Measurements from ENCODE around the gene IL32. TPM values are rescaled to one million over a fixed set of nuclear protein-coding genes. Genes with fewer than 3 reads are reported as not detected.

IL32 gene
- total and polyA plus RNA-seq, 2 donors (not counting 1 experiment from before 2014, with no cell fraction given) = 2.0 to 2.3 TPM

GRCh38 chr16:3060339-3061127, 4.9 kb upstream of the IL32 start:
- no peaks in the 10 kb centered on the region for H3K79me2 ChIP-seq (ENCODE audit: control insufficient read depth, insufficient read depth, low read length)
- no peaks in the 10 kb centered on the region for H3K9me3 Mint-ChIP-seq (ENCODE audit: insufficient read depth)
- peak overlapping the region; percentile 87 for H3K4me3 Mint-ChIP-seq
- TF ChIP-seq CTCF (IDR thresholded peaks at IDR 0.05) = no peak
- no peak for TF ChIP-seq EZH2 (IDR thresholded peaks at IDR 0.05; ENCODE audit: borderline replicate concordance, insufficient read depth, low read depth, low read length, poor library complexity, severe bottlenecking)
- peaks cover 0 to 6% (median 0%) of the 10 kb centered on the region in 4 experiments for H3K27me3 ChIP-seq (replicated peaks in 1 of 4; ENCODE audit: control extremely low read depth in 1 of 4, control insufficient read depth in 3 of 4, insufficient read depth in 4 of 4, low read length in 3 of 4)
- WGBS (ENCODE audit: insufficient coverage) = 100% methylated on average over 4 of the region's 14 CpGs
- H3K9ac ChIP-seq (ENCODE audit: low read length) = no peak overlapping the region
- no peaks in the 10 kb centered on the region for H3K9me3 ChIP-seq (ENCODE audit: control extremely low read depth in 1 of 3, control insufficient read depth in 2 of 3, insufficient read depth in 1 of 3, low read length in 2 of 3)
- peak overlapping the region; percentile 65 for H3K27ac Mint-ChIP-seq
- no peaks in the 10 kb centered on the region for H3K27me3 Mint-ChIP-seq
- no peak overlapping the region for H3K4me2 ChIP-seq (replicated peaks; ENCODE audit: low read depth, low read length, poor library complexity, severe bottlenecking)
- peak overlapping the region; percentile 98 for H2AFZ ChIP-seq (ENCODE audit: insufficient read depth, low read depth, low read length, poor library complexity, severe bottlenecking)
- CTCF ChIA-PET = interaction anchor here (0.9 to 6.5 kb wide), 13 partner anchors 16 to 397 kb away, joined by 3 to 140 read pairs (median 8); partner anchors contain the start of genes HCFC1R1, THOC6, ZNF213 and ZSCAN10
- H3K4me3 ChIP-seq (ENCODE audit: control extremely low read depth in 1 of 5, extremely low read depth in 1 of 5, insufficient read depth in 1 of 5, low read depth in 2 of 5, low read length in 4 of 5) = no peak overlapping the region
- no peak overlapping the region for H3K27ac ChIP-seq (ENCODE audit: low read length in 2 of 2)
- intact Hi-C loops (cut with micrococcal nuclease) = no loop called here
- POLR2A ChIA-PET = interaction anchor here (1.3 kb wide), 1 partner anchor 98 kb away, joined by 3 read pairs; no protein-coding TSS in a partner anchor
- H4K20me1 ChIP-seq (ENCODE audit: control insufficient read depth, insufficient read depth, low read length, poor library complexity, severe bottlenecking) = no peaks in the 10 kb centered on the region
- no peak for ATAC-seq (ENCODE audit: low read depth)
- H3K4me1 ChIP-seq (ENCODE audit: control insufficient read depth in 2 of 2, insufficient read depth in 2 of 2, low read length in 2 of 2) = peaks cover 11 to 14% of the 10 kb centered on the region in 2 donors
- no peaks in the 10 kb centered on the region for H3K36me3 ChIP-seq (replicated peaks in 1 of 2; ENCODE audit: control extremely low read depth in 1 of 2, control insufficient read depth in 1 of 2, extremely low read depth in 1 of 2, insufficient read depth in 2 of 2, low read length in 1 of 2)
- DNase-seq = no peak
- H3K4me1 Mint-ChIP-seq = peaks cover 11% of the 10 kb centered on the region

- Mint-ChIP-seq H3K27me3 (no peaks in the 10 kb centered on the region), H3K4me1 (peaks cover 13% of the 10 kb centered on the region), H3K4me3 (no peak overlapping the region), H3K9me3 (ENCODE audit: insufficient read depth) (no peaks in the 10 kb centered on the region), H3K27ac (no peak overlapping the region)
- no peak for DNase-seq
- Histone ChIP-seq H2AFZ (ENCODE audit: insufficient read depth, low read depth, low read length, poor library complexity, severe bottlenecking) (no peak overlapping the region), H3K9ac (ENCODE audit: low read length) (no peak overlapping the region), H3K4me2 (replicated peaks; ENCODE audit: low read depth, low read length, poor library complexity, severe bottlenecking) (no peak overlapping the region), H3K79me2 (ENCODE audit: control insufficient read depth, insufficient read depth, low read length) (no peaks in the 10 kb centered on the region), H4K20me1 (ENCODE audit: control insufficient read depth, insufficient read depth, low read length, poor library complexity, severe bottlenecking) (no peaks in the 10 kb centered on the region), H3K27me3 (replicated peaks in 1 of 4; ENCODE audit: control extremely low read depth in 1 of 4, control insufficient read depth in 3 of 4, insufficient read depth in 4 of 4, low read length in 3 of 4) (peaks cover 0 to 6% (median 0%) of the 10 kb centered on the region in 4 experiments), H3K27ac (ENCODE audit: low read length in 2 of 2) (no peak overlapping the region), H3K9me3 (ENCODE audit: control extremely low read depth in 1 of 3, control insufficient read depth in 2 of 3, insufficient read depth in 1 of 3, low read length in 2 of 3) (no peaks in the 10 kb centered on the region), H3K4me1 (ENCODE audit: control insufficient read depth in 2 of 2, insufficient read depth in 2 of 2, low read length in 2 of 2) (peaks cover 11 to 16% of the 10 kb centered on the region in 2 donors), H3K4me3 (ENCODE audit: control extremely low read depth in 1 of 5, extremely low read depth in 1 of 5, insufficient read depth in 1 of 5, low read depth in 2 of 5, low read length in 4 of 5) (no peak overlapping the region), H3K36me3 (replicated peaks in 1 of 2; ENCODE audit: control extremely low read depth in 1 of 2, control insufficient read depth in 1 of 2, extremely low read depth in 1 of 2, insufficient read depth in 2 of 2, low read length in 1 of 2) (no peaks in the 10 kb centered on the region)
- TF ChIP-seq EZH2 (IDR thresholded peaks at IDR 0.05; ENCODE audit: borderline replicate concordance, insufficient read depth, low read depth, low read length, poor library complexity, severe bottlenecking) = no peak
- TF ChIP-seq CTCF (IDR thresholded peaks at IDR 0.05) = no peak
- no peak for ATAC-seq (ENCODE audit: low read depth)
- intact Hi-C loops (cut with micrococcal nuclease) = no loop called here
- CTCF ChIA-PET = interaction anchor here (5.0 kb wide), 1 partner anchor 65 kb away, joined by 38 read pairs; no protein-coding TSS in a partner anchor
- POLR2A ChIA-PET = no interaction called here
- WGBS (ENCODE audit: insufficient coverage) = 95% methylated on average over 3 of the region's 6 CpGs
Measured at GRCh38 chr16:3062553-3062952, 2.9 kb upstream of the IL32 start.
